HEK293 (cell line): Measurements from ENCODE around the gene RBM42.

Experiments
- CTCF ChIA-PET: fragments of 350-600 bp; formaldehyde crosslinking; extraction: SDS; loops from one replicate; lab custom pipeline; 2021; ENCODE audit warnings: antibody characterized with exemption; lab: Yijun Ruan, JAX
- POLR2A ChIA-PET: fragments of 300-600 bp; formaldehyde crosslinking; extraction: SDS; loops from one replicate; lab custom pipeline; 2020; ENCODE audit warnings: antibody characterized with exemption, inconsistent platforms; lab: Yijun Ruan, JAX
- H3K27ac ChIP-seq: fragments of 200-500 bp; sonication (Bioruptor generic); 2 replicates; pipeline ENCODE4 v1.5.1; 2014; ENCODE audit warnings: low read depth, low read length, control low read depth, inconsistent platforms; ENCODE audit errors: extremely low read depth
- H3K36me3 ChIP-seq, 2 experiments: fragments of 200-500 bp in 1 of 2; sonication (Bioruptor generic) in 1 of 2; 1 replicate in 1 of 2; 2 replicates in 1 of 2; pipeline ENCODE4 v1.5.1; 2014 to 2017; ENCODE audit warnings: inconsistent platforms in 2 of 2, low read length in 2 of 2; ENCODE audit not compliant: control insufficient read depth in 2 of 2, insufficient read depth in 1 of 2
- H3K4me1 ChIP-seq: fragments of 200-500 bp; sonication (Bioruptor generic); 2 replicates; pipeline ENCODE4 v1.5.1; 2014; ENCODE audit warnings: mild to moderate bottlenecking, low read length, inconsistent platforms; ENCODE audit not compliant: control insufficient read depth, insufficient read depth
- H3K4me3 ChIP-seq: 2 replicates; pipeline ENCODE4 v1.5.1; 2011; ENCODE audit warnings: low read depth, mild to moderate bottlenecking, control low read depth, low read length, moderate library complexity
- H3K9me3 ChIP-seq: fragments of 200-500 bp; sonication (Bioruptor generic); 2 replicates; pipeline ENCODE4 v1.5.1; 2014; ENCODE audit warnings: low read depth, low read length, inconsistent platforms; ENCODE audit not compliant: control insufficient read depth, insufficient read depth
- FEZF1 ChIP-seq: fragments of 450-650 bp; formaldehyde crosslinking; IDR thresholded peaks from 2 replicates; pipeline ENCODE4 v1.5.1; 2016; ENCODE audit warnings: missing biosample characterization, missing genetic modification characterization
- IKZF3 ChIP-seq: fragments of 450-650 bp; IDR thresholded peaks from 2 replicates; pipeline ENCODE4 v1.5.0; 2018; ENCODE audit warnings: missing biosample characterization, mild to moderate bottlenecking, missing genetic modification characterization, moderate library complexity
- SP2 ChIP-seq: fragments of 450-650 bp; formaldehyde crosslinking; IDR thresholded peaks from 2 replicates; pipeline ENCODE4 v1.5.1; 2016; ENCODE audit warnings: missing biosample characterization, missing genetic modification characterization
- ZFHX2 ChIP-seq: fragments of 450-650 bp; formaldehyde crosslinking; conservative IDR thresholded peaks from 2 replicates; pipeline ENCODE4 v1.5.1; 2016; ENCODE audit warnings: missing biosample characterization, missing genetic modification characterization
- ZNF138 ChIP-seq: fragments of 450-650 bp; formaldehyde crosslinking; IDR thresholded peaks from 2 replicates; pipeline ENCODE4 v1.5.1; 2016; ENCODE audit warnings: missing biosample characterization, missing genetic modification characterization, borderline replicate concordance
- ZNF2 ChIP-seq: fragments of 450-650 bp; formaldehyde crosslinking; IDR thresholded peaks from 2 replicates; pipeline ENCODE4 v1.5.1; 2016; ENCODE audit warnings: missing biosample characterization, missing genetic modification characterization
- ZNF366 ChIP-seq: fragments of 450-650 bp; formaldehyde crosslinking; conservative IDR thresholded peaks from 2 replicates; pipeline ENCODE4 v1.5.1; 2016; ENCODE audit warnings: missing biosample characterization, missing genetic modification characterization
- ZNF501 ChIP-seq: fragments of 450-650 bp; formaldehyde crosslinking; IDR thresholded peaks from 2 replicates; pipeline ENCODE4 v1.5.1; 2016; ENCODE audit warnings: missing biosample characterization, missing genetic modification characterization
- ZNF529 ChIP-seq: fragments of 450-650 bp; formaldehyde crosslinking; IDR thresholded peaks from 2 replicates; pipeline ENCODE4 v1.5.1; 2017; ENCODE audit warnings: missing genetic modification characterization, missing biosample characterization; ENCODE audit not compliant: insufficient replicate concordance
- ZNF600 ChIP-seq: fragments of 450-650 bp; formaldehyde crosslinking; IDR thresholded peaks from 2 replicates; pipeline ENCODE4 v1.5.1; 2016; ENCODE audit warnings: missing biosample characterization, missing genetic modification characterization
- ZNF768 ChIP-seq: fragments of 450-650 bp; formaldehyde crosslinking; IDR thresholded peaks from 2 replicates; pipeline ENCODE4 v1.5.1; 2018; ENCODE audit warnings: missing biosample characterization, mild to moderate bottlenecking, missing genetic modification characterization
- ZSCAN23 ChIP-seq: fragments of 450-650 bp; formaldehyde crosslinking; IDR thresholded peaks from 2 replicates; pipeline ENCODE4 v1.5.1; 2016; ENCODE audit warnings: missing biosample characterization, missing genetic modification characterization

RBM42 gene

DNA sequence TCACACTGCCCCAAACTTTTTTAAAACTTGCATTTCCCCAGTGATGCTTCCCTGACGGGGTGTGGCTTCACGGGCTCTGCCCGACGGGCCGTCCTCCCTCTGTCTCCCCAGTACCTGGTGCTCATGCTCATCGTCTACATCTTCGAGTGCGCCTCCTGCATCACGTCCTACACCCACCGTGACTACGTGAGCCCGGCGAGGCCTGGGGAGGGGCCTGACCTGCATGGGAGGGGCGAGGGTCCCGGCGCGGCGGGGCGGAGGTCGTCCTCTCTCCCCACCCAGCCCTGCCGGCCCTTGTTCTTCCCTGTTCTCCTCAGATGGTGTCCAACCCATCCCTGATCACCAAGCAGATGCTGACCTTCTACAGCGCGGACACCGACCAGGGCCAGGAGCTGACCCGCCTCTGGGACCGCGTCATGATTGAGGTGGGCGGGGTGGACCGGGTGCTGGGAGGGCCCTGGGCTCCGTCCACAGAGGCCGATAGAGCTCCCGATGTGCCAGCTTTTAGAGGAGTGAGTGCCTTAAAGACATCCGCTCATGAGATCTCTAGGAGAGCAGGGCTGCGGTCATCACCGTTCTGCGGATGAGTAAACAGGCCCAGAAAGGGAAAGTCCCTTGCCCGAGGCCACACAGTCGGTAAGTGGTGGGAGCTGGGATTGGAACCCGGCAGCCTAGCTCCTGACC, 44.4 kb downstream of the RBM42 start (continued):
- TF ChIP-seq FEZF1 (tag by site-specific recombination) (no peak), ZFHX2 (tag by site-specific recombination) (peak; percentile 44), IKZF3 (tag by site-specific recombination) (no peak), ZNF138 (tag by site-specific recombination) (no peak), SP2 (tag by site-specific recombination) (peak; percentile 87), ZNF768 (tag by site-specific recombination) (0 out of 2 replicates have a peak, but pooled peaks have one; percentile 31), ZNF2 (tag by site-specific recombination) (0 out of 2 replicates have a peak, but pooled peaks have one; percentile 25), ZNF600 (tag by site-specific recombination) (peak; percentile 36; the same call in 1 of the 2 replicates)

- H3K9me3 ChIP-seq: no peaks in the 10 kb centered on the region
- POLR2A ChIA-PET: no interaction called here
- TF ChIP-seq ZNF501 (no peak), ZNF529 (no peak), ZNF768 (tag by site-specific recombination) (peak; percentile 64; the same call in 1 of the 2 replicates), ZSCAN23 (no peak), ZNF366 (tag by site-specific recombination) (peak; percentile 51)
- TF ChIP-seq, all 188 proteins: peak for 2
- no peak overlapping the region for H3K4me3 ChIP-seq
- no peaks in the 10 kb centered on the region; a peak in 1 of 3 replicates for H3K36me3 ChIP-seq
- H3K27ac ChIP-seq: no peak overlapping the region
- CTCF ChIA-PET: interaction anchor here (1.1 to 1.4 kb wide), 2 partner anchors 13 to 127 kb away, joined by 3 to 6 read pairs; no protein-coding TSS in a partner anchor
- peaks cover 6% of the 10 kb centered on the region for H3K4me1 ChIP-seq
Observed at GRCh38 chr19:35675589-35676140, 46.8 kb downstream of the RBM42 start.
